ENCODE results near the gene PLAAT3.
"Not testable (repeated sequence)": the region's sequence is repeated elsewhere in the genome, so short reads cannot be mapped to it uniquely, and the experiment has no call there.

DNA sequence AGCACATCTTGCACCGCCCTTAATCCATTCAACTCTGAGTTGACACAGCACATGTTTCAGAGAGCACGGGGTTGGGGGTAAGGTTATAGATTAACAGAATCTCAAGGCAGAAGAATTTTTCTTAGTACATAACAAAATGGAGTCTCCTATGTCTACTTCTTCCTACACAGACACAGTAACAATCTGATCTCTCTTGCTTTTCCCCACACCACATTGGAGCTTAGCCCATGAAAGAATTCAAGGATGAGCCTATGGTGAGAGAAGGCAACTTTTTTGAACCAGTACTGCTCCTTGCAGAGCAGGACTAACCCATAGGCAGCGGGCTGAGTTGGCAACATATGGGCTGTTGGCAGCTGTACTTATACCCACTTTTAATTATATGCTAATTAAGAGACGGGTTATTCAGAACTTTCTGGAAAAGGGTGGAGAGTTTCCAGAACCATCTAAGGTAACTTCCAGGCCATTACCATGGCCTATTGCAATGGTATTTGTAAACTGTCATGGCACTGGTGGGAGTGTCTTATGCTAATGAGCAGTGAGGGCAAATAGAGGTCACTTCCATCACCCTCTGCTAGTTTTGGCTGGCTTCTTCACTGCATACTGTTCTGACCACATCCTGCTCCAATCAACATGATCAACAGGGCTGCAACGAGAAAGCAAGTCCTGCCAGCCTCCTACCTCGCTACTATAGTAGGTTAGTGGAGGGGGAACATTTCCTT, 83.0 kb downstream of the PLAAT3 start:
- TF ChIP-seq POLR2A, POLR2AphosphoS5 (IDR thresholded peaks at IDR 0.05; ENCODE audit: low read depth, low read length): not testable (repeated sequence)

Data from GM12891 (cell line).